ENCODE measurements around the gene WEE1. TPM values are rescaled to one million over a fixed set of nuclear protein-coding genes. Genes with fewer than 3 reads are reported as not detected.

WEE1 gene
- total and polyA plus RNA-seq, 10 of the 15 experiments (the other 5 are each of a cell fraction or from before 2014, with no cell fraction given): 13.8 to 69.5 (median 45.4) TPM

- in situ Hi-C loops (cut with MboI): no loop called here
- no peak for FAIRE-seq
- Histone ChIP-seq H4K20me1 (ENCODE audit: control insufficient read depth, insufficient read depth) (no peaks in the 10 kb centered on the region), H3K79me2 (ENCODE audit: control insufficient read depth, insufficient read depth, low read length) (no peaks in the 10 kb centered on the region), H3K9ac (ENCODE audit: control insufficient read depth, insufficient read depth, low read length) (no peak overlapping the region), H3K27me3 (replicated peaks in 1 of 2; ENCODE audit: control insufficient read depth in 2 of 2, insufficient read depth in 2 of 2, low read length in 1 of 2) (no peaks in the 10 kb centered on the region), H2AFZ (ENCODE audit: control insufficient read depth, low read depth, low read length) (no peak overlapping the region), H3K27ac (ENCODE audit: control insufficient read depth, insufficient read depth) (no peak overlapping the region), H3K4me2 (ENCODE audit: control insufficient read depth, insufficient read depth) (no peak overlapping the region), H3K36me3 (ENCODE audit: control insufficient read depth in 2 of 2, insufficient read depth in 2 of 2, low read length in 1 of 2) (no peaks in the 10 kb centered on the region), H3K9me3 (replicated peaks; ENCODE audit: control insufficient read depth, insufficient read depth, low read length) (no peaks in the 10 kb centered on the region), H3K4me3 (no peak overlapping the region), H3K4me1 (ENCODE audit: control insufficient read depth, insufficient read depth, low read length) (peaks cover 24% of the 10 kb centered on the region)
- no peak for ATAC-seq
- no TSS peak for BruUV-seq (replicated peaks)
- WGBS (ENCODE audit: insufficient coverage, insufficient replicate concordance, low lambda C conversion rate, missing lambda C conversion rate): 69% methylated on average over 11 of the region's 11 CpGs
- POLR2A ChIA-PET: interaction anchor here (3.0 kb wide), 1 partner anchor 18 kb away, joined by 18 read pairs; no protein-coding TSS in a partner anchor
- no peak for TF ChIP-seq SREBF1 (IDR thresholded peaks at IDR 0.05; ENCODE audit: low read length)
- TF ChIP-seq SMAD5 (IDR thresholded peaks at IDR 0.05; ENCODE audit: low read depth): no peak
- TF ChIP-seq, protein P1, sequence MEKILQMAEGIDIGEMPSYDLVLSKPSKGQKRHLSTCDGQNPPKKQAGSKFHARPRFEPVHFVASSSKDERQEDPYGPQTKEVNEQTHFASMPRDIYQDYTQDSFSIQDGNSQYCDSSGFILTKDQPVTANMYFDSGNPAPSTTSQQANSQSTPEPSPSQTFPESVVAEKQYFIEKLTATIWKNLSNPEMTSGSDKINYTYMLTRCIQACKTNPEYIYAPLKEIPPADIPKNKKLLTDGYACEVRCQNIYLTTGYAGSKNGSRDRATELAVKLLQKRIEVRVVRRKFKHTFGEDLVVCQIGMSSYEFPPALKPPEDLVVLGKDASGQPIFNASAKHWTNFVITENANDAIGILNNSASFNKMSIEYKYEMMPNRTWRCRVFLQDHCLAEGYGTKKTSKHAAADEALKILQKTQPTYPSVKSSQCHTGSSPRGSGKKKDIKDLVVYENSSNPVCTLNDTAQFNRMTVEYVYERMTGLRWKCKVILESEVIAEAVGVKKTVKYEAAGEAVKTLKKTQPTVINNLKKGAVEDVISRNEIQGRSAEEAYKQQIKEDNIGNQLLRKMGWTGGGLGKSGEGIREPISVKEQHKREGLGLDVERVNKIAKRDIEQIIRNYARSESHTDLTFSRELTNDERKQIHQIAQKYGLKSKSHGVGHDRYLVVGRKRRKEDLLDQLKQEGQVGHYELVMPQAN (conservative IDR thresholded peaks at IDR 0.05): no peak
- TF ChIP-seq SUPT20H (IDR thresholded peaks at IDR 0.05; ENCODE audit: borderline replicate concordance, control insufficient read depth, low read depth, low read length): no peak
- no peak for TF ChIP-seq EZH2 (IDR thresholded peaks at IDR 0.05; ENCODE audit: borderline replicate concordance, control insufficient read depth, low read depth, low read length)
- no peak for TF ChIP-seq PKNOX1 (IDR thresholded peaks at IDR 0.05)
- TF ChIP-seq CEBPZ (IDR thresholded peaks at IDR 0.05; ENCODE audit: low read depth, low read length): no peak
- TF ChIP-seq RUNX3 (IDR thresholded peaks at IDR 0.05; ENCODE audit: low read length): no peak
- TF ChIP-seq, protein P2, sequence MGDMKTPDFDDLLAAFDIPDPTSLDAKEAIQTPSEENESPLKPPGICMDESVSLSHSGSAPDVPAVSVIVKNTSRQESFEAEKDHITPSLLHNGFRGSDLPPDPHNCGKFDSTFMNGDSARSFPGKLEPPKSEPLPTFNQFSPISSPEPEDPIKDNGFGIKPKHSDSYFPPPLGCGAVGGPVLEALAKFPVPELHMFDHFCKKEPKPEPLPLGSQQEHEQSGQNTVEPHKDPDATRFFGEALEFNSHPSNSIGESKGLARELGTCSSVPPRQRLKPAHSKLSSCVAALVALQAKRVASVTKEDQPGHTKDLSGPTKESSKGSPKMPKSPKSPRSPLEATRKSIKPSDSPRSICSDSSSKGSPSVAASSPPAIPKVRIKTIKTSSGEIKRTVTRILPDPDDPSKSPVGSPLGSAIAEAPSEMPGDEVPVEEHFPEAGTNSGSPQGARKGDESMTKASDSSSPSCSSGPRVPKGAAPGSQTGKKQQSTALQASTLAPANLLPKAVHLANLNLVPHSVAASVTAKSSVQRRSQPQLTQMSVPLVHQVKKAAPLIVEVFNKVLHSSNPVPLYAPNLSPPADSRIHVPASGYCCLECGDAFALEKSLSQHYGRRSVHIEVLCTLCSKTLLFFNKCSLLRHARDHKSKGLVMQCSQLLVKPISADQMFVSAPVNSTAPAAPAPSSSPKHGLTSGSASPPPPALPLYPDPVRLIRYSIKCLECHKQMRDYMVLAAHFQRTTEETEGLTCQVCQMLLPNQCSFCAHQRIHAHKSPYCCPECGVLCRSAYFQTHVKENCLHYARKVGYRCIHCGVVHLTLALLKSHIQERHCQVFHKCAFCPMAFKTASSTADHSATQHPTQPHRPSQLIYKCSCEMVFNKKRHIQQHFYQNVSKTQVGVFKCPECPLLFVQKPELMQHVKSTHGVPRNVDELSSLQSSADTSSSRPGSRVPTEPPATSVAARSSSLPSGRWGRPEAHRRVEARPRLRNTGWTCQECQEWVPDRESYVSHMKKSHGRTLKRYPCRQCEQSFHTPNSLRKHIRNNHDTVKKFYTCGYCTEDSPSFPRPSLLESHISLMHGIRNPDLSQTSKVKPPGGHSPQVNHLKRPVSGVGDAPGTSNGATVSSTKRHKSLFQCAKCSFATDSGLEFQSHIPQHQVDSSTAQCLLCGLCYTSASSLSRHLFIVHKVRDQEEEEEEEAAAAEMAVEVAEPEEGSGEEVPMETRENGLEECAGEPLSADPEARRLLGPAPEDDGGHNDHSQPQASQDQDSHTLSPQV (IDR thresholded peaks at IDR 0.05): no peak
- CTCF ChIA-PET: interaction anchor here (1.0 to 1.3 kb wide), 4 partner anchors 18 to 155 kb away, joined by 3 to 11 read pairs (median 3); no protein-coding TSS in a partner anchor
- RAD21 ChIA-PET (ENCODE audit: unreplicated experiment): no interaction called here
- intact Hi-C loops (cut with micrococcal nuclease; ENCODE audit: unreplicated experiment): no loop called here
- DNase-seq (ENCODE audit: low read depth, low spot score): no peak
- SMC1A ChIA-PET (ENCODE audit: uncharacterized antibody, unreplicated experiment): interaction anchor here (1.7 kb wide), 1 partner anchor 154 kb away, joined by 5 read pairs; no protein-coding TSS in a partner anchor
Measured at GRCh38 chr11:9594267-9595046, 21.0 kb downstream of the WEE1 start.

Measured in GM12878 (cell line).